Astrocyte (in vitro differentiated cells and primary cell): ENCODE data around the gene TAF3. TPM values are rescaled to one million over a fixed set of nuclear protein-coding genes. Genes with fewer than 3 reads are reported as not detected.

Experiments
- DNase-seq: peaks from one replicate; pipeline ENCODE4 v3.0.0-alpha.2; 2010; ENCODE audit warnings: low read depth
- FAIRE-seq: peaks from 2 replicates; lab custom pipeline; 2011; peaks lifted over from hg19 to GRCh38; lab: Jason Lieb, UNC
- H2AFZ ChIP-seq: 2 replicates; pipeline ENCODE4 v1.6.0; 2012; ENCODE audit warnings: low read depth, low read length, inconsistent platforms
- H3K27ac ChIP-seq: 2 replicates; pipeline ENCODE4 v1.5.1; 2011; ENCODE audit warnings: low read depth, low read length, inconsistent platforms
- H3K27me3 ChIP-seq: 2 replicates; pipeline ENCODE4 v1.6.0; 2011; ENCODE audit warnings: low read length, inconsistent platforms; ENCODE audit not compliant: insufficient read depth
- H3K36me3 ChIP-seq: 2 replicates; pipeline ENCODE4 v1.5.1; 2011; ENCODE audit warnings: low read length, inconsistent platforms; ENCODE audit not compliant: insufficient read depth
- H3K4me1 ChIP-seq: 2 replicates; pipeline ENCODE4 v1.5.1; 2011; ENCODE audit warnings: low read length, inconsistent platforms; ENCODE audit not compliant: insufficient read depth
- H3K4me2 ChIP-seq: 2 replicates; pipeline ENCODE4 v1.6.0; 2012; ENCODE audit warnings: low read length, inconsistent platforms
- H3K4me3 ChIP-seq: 2 replicates; pipeline ENCODE4 v1.5.1; 2011; ENCODE audit warnings: low read depth, mild to moderate bottlenecking, low read length, inconsistent platforms; ENCODE audit not compliant: insufficient read depth
- H3K79me2 ChIP-seq: 2 replicates; pipeline ENCODE4 v1.6.0; 2012; ENCODE audit warnings: mild to moderate bottlenecking, low read length, inconsistent platforms; ENCODE audit not compliant: insufficient read depth
- H3K9ac ChIP-seq: 2 replicates; pipeline ENCODE4 v1.6.0; 2012; ENCODE audit warnings: mild to moderate bottlenecking, low read length, inconsistent platforms
- H3K9me3 ChIP-seq: 2 replicates; pipeline ENCODE4 v1.5.1; 2012; ENCODE audit warnings: low read depth, mild to moderate bottlenecking, low read length, inconsistent platforms; ENCODE audit not compliant: insufficient read depth
- H4K20me1 ChIP-seq: 2 replicates; pipeline ENCODE4 v1.6.0; 2012; ENCODE audit warnings: low read length, inconsistent platforms; ENCODE audit not compliant: insufficient read depth
- H3K27ac Mint-ChIP-seq: one replicate; pipeline ENCODE4 v1.8.0; 2021; ENCODE audit warnings: mild to moderate bottlenecking, mixed read lengths; ENCODE audit not compliant: unreplicated experiment
- H3K27me3 Mint-ChIP-seq: one replicate; pipeline ENCODE4 v1.8.0; 2021; ENCODE audit warnings: low read depth, mixed read lengths; ENCODE audit not compliant: unreplicated experiment
- H3K36me3 Mint-ChIP-seq: one replicate; pipeline ENCODE4 v1.8.0; 2021; ENCODE audit warnings: low read depth, mixed read lengths; ENCODE audit not compliant: unreplicated experiment
- H3K4me1 Mint-ChIP-seq: one replicate; pipeline ENCODE4 v1.8.0; 2021; ENCODE audit warnings: low read depth, mixed read lengths; ENCODE audit not compliant: unreplicated experiment
- H3K4me3 Mint-ChIP-seq: one replicate; pipeline ENCODE4 v1.8.0; 2021; ENCODE audit warnings: mild to moderate bottlenecking, moderate library complexity, mixed read lengths; ENCODE audit not compliant: unreplicated experiment
- H3K9me3 Mint-ChIP-seq: one replicate; pipeline ENCODE4 v1.8.0; 2021; ENCODE audit warnings: mild to moderate bottlenecking, mixed read lengths; ENCODE audit not compliant: unreplicated experiment
- CTCF ChIP-seq: IDR thresholded peaks from 2 replicates; pipeline ENCODE4 v1.5.1; 2011; ENCODE audit warnings: low read depth, mild to moderate bottlenecking, inconsistent platforms, low read length, moderate library complexity; ENCODE audit not compliant: insufficient read depth
- EZH2 ChIP-seq: IDR thresholded peaks from 2 replicates; pipeline ENCODE4 v1.6.1; 2012; ENCODE audit warnings: mild to moderate bottlenecking, low read length, inconsistent platforms; ENCODE audit not compliant: insufficient read depth
- total RNA-seq: library from RNA; stranded (reverse); gene quantifications from 2 replicates; pipeline ENCODE4 v1.2.1, GENCODE V29; 2021

TAF3 gene
- total RNA-seq, 1 donor from 2014 or later = 10.2 TPM

- peak overlapping the region; percentile 21 for H3K4me2 ChIP-seq
- peaks cover 17% of the 10 kb centered on the region for H4K20me1 ChIP-seq
- no peak overlapping the region for H3K9ac ChIP-seq
- H3K4me3 ChIP-seq = no peak overlapping the region
- H3K36me3 ChIP-seq = no peaks in the 10 kb centered on the region
- no peak overlapping the region for H3K4me3 Mint-ChIP-seq
- H3K27ac Mint-ChIP-seq = no peak overlapping the region
- no peaks in the 10 kb centered on the region for H3K9me3 ChIP-seq
- TF ChIP-seq EZH2 (no peak), CTCF (no peak)
- FAIRE-seq (no peak), DNase-seq (peak; percentile 86)
- H3K4me1 ChIP-seq = peaks cover 4% of the 10 kb centered on the region
- no peaks in the 10 kb centered on the region for H3K27me3 ChIP-seq
- peaks cover 18% of the 10 kb centered on the region for H3K79me2 ChIP-seq
- H3K36me3 Mint-ChIP-seq = peaks cover 1% of the 10 kb centered on the region
- no peak overlapping the region for H3K27ac ChIP-seq
- peaks cover 7% of the 10 kb centered on the region for H3K4me1 Mint-ChIP-seq
- H3K9me3 Mint-ChIP-seq = no peaks in the 10 kb centered on the region
- H2AFZ ChIP-seq = no peak overlapping the region
- H3K27me3 Mint-ChIP-seq = no peaks in the 10 kb centered on the region
Measured at GRCh38 chr10:7887174-7887816, 69.0 kb downstream of the TAF3 start.

- Histone ChIP-seq H3K36me3 (no peaks in the 10 kb centered on the region), H2AFZ (no peak overlapping the region), H3K9ac (no peak overlapping the region), H3K9me3 (no peaks in the 10 kb centered on the region), H3K4me2 (no peak overlapping the region), H3K79me2 (peaks cover 10% of the 10 kb centered on the region), H4K20me1 (peaks cover 20% of the 10 kb centered on the region), H3K4me1 (peaks cover 4% of the 10 kb centered on the region), H3K27ac (no peak overlapping the region), H3K27me3 (no peaks in the 10 kb centered on the region), H3K4me3 (no peak overlapping the region)
- no peak overlapping the region for H3K27ac Mint-ChIP-seq
- no peak for DNase-seq
- FAIRE-seq = no peak
- H3K9me3 Mint-ChIP-seq = no peaks in the 10 kb centered on the region
- H3K4me1 Mint-ChIP-seq = peaks cover 7% of the 10 kb centered on the region
- H3K36me3 Mint-ChIP-seq = no peaks in the 10 kb centered on the region
- TF ChIP-seq CTCF (no peak), EZH2 (no peak)
- no peak overlapping the region for H3K4me3 Mint-ChIP-seq
- H3K27me3 Mint-ChIP-seq = no peaks in the 10 kb centered on the region
Measured at GRCh38 chr10:7889947-7890542, 71.7 kb downstream of the TAF3 start.

- Histone ChIP-seq H3K4me2 (no peak overlapping the region), H3K27ac (no peak overlapping the region), H2AFZ (no peak overlapping the region), H3K9me3 (no peaks in the 10 kb centered on the region), H4K20me1 (peaks cover 18% of the 10 kb centered on the region), H3K4me1 (peaks cover 4% of the 10 kb centered on the region), H3K79me2 (peaks cover 7% of the 10 kb centered on the region), H3K27me3 (no peaks in the 10 kb centered on the region), H3K9ac (no peak overlapping the region), H3K4me3 (no peak overlapping the region), H3K36me3 (no peaks in the 10 kb centered on the region)
- H3K27ac Mint-ChIP-seq = no peak overlapping the region
- H3K4me3 Mint-ChIP-seq = no peak overlapping the region
- H3K9me3 Mint-ChIP-seq = no peaks in the 10 kb centered on the region
- FAIRE-seq = no peak
- no peak for DNase-seq
- no peaks in the 10 kb centered on the region for H3K36me3 Mint-ChIP-seq
- H3K4me1 Mint-ChIP-seq = peaks cover 7% of the 10 kb centered on the region
- no peaks in the 10 kb centered on the region for H3K27me3 Mint-ChIP-seq
- TF ChIP-seq EZH2 = no peak
- no peak for TF ChIP-seq CTCF
Measured at GRCh38 chr10:7890781-7891180, 72.5 kb downstream of the TAF3 start.
